GM23248 (cell line): Measurements from ENCODE around the gene FAM83F.

ENCODE experiments used
- EZH2 ChIP-seq: fragments of 200-600 bp; sonication (generic); IDR thresholded peaks from 2 replicates; pipeline ENCODE4 v1.6.1; 2018; ENCODE audit warnings: antibody characterized with exemption, mild to moderate bottlenecking; ENCODE audit not compliant: insufficient read depth, poor library complexity, severe bottlenecking
- EZH2phosphoT487 ChIP-seq: fragments of 200-600 bp; sonication (generic); IDR thresholded peaks from 2 replicates; pipeline ENCODE4 v1.6.1; 2018; ENCODE audit warnings: antibody characterized with exemption, moderate library complexity, mild to moderate bottlenecking, low read depth; ENCODE audit not compliant: insufficient read depth

DNA sequence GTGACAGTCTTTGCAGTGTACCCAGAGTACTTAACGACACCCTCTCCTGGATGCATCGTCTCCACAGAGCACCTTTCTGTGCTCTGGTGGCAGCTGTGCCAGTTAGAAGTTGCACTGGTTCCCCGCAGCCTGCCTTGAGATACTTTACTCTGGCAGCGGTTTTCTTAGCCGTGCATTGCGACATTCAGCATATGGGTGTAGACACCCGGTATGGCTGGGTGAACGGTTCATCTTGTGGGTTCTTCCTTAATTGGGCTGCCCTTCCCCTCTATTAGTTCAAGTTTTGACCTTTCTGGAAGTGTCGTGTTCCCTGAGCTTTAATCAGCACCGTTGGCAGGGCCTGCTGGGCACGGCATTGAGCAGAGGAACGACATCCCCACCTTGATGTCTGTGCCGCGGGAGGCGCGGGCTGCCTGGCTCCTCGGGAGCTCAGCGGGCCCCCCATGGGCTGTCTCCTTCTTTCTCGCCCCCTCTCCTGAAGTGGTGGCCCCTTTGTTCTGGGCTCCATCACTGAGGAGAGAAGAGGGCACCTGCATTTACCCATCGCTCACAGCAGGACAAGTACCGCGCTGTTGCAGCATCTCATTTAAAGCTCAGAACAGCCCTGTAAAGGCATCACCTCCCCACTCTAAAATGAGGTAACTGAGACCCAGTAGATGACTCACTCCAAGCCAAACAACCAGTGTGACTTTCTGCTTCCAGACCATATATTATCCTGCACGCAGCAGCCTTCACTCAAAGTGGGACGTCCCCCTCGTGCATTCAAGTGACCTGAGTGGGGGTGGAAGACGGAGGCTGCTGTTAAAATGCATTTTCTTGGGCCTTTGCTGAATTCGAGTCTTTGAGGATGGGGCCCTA lies 13.3 kb downstream of the FAM83F start:
- TF ChIP-seq EZH2phosphoT487 (no peak), EZH2 (no peak)
